ENCODE results near the gene PSAPL1.
A peak's percentile ranks its signal among the peaks of the same experiment; 100 is the strongest.

Gene PSAPL1

GRCh38 chr4:7416745-7417432 lies 17.8 kb downstream of the PSAPL1 start:
- DNase-seq = no peak

- DNase-seq = no peak
These were observed 18.6 kb downstream of the PSAPL1 start for GRCh38 chr4:7415927-7416686.

DNA sequence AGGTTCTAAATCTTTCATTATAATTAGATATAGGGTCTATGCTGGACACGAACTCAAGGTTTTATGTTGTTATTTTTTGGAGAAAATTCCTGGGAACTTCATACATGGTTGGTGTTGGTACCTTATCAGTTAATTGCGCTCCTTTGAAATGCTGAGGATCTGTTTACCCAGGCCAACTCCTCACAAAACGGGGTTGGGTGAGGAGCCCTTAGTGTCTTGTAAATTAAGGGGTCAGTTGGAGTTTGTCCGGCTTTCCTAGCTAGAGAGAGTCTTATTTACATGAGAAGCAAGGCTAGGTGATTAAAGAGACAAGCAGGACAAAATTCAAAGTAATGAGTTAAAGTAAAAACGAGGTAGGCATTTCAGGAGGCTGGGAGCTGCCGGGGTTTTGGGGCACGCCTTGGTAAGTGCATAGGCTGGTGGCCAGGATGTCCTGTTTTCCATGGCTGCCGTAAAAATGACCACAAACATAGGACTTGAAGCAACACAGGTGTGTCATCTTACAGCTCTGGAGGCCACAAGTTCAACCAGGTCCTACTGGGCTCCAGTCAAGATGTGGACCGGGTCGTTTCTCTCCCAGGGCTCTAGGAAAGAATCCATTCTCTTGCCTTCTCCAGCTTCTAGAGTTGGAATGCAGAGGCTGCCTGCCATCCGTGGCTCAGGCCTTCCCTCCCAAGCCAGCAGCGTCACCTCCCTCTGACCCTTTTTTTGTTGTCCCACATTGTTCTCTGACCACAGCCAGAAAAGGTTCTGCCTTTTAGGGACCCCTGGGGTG lies 19.8 kb downstream of the PSAPL1 start:
- DNase-seq = no peak

- no peak for DNase-seq
These were observed 20.7 kb downstream of the PSAPL1 start for GRCh38 chr4:7414046-7414445.

GRCh38 chr4:7412554-7412912 lies 22.2 kb downstream of the PSAPL1 start:
- no peak for DNase-seq

DNA sequence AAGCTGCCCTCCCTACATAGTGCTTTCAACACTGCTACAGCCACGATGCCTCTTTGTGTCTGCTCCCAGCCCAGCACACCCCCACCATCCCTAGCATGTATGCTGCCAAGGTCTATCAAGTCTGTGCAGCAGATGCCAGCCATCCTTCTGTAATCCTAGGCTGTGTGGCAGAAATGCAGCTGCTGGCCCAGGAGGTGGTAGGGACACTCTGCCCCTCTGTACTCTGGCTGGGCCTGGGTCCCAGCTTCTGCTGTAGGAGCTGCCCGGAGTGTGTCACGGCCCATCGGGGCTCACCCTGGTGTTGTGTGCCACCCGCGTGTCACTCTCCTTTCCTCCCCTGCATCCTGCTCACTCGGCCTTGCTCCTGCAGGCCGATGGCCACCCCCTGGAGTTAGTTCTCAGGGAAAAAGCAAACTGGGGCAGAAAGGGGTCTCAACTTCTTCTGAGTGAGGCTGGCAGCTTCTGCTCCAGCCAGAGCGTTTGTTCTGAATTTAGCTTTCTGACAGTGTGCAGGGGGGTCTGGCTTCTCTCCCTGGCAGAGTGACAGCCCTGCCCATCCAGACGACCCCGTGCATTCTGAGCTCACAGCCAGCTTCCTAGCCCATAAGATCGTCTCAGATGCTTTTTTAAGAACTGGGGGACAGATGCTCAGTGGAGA lies 22.7 kb downstream of the PSAPL1 start:
- DNase-seq = no peak

- DNase-seq = no peak
These were observed 23.2 kb downstream of the PSAPL1 start for GRCh38 chr4:7411491-7411890.

DNA sequence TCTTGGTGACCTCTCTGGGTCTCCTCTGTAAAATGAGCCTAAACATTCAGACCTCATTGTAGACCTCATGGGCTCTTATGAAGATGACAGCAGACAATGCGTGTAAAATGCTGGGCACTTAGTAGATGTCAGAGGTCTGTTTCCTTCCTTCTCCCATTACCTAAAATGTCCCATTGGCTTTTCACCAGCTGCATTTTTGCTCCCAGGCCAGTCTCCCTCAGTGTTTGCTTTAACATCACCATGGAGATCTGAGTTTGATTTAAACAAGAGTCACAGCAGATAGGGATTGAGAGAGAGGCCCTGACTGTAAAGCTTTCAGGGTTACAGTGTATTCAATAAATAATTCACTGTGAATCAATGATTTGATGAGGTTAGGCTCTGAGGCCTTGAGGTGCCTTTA lies 24.3 kb downstream of the PSAPL1 start:
- DNase-seq = no peak

DNA sequence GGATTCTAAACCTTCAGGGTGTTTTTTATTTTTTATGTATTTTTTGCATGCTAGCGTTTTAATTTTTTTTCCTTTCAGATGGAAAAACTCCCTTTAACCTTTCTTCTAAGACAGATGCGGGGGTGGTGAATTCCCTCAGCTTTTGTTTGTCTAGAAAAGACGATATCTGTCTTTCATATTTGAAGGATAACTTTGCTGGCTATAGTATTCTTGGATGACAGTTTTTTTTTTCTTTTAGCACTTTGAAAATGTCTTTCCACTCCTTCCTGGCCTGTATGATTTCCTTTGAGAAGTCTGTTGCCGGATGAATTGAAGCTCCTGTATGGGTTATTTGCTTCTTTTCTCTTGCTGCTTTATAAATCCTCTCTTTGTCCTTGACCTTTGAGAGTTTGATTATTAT lies 26.6 kb downstream of the PSAPL1 start:
- no peak for DNase-seq

DNA sequence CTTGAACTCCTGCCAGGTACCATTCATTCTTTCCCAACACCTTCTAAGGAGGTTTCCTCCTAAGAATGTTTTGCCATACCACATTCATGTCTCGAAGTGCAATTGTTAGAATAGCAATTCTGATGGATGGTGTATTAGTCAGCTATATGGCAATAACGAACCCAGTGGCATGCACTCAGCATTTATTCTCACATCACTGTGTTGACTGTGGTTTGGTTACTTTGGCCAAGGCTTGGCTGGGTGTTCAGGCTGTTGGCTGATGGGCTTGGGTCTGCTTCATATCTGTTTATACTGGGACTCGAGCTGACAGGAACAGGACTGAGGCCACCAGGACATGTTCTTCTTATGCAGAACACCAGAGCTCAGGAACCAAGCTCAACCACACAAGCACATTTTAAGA lies 31.7 kb downstream of the PSAPL1 start:
- no peak for DNase-seq

GRCh38 chr4:7402526-7402925 lies 32.2 kb downstream of the PSAPL1 start:
- DNase-seq = no peak

DNA sequence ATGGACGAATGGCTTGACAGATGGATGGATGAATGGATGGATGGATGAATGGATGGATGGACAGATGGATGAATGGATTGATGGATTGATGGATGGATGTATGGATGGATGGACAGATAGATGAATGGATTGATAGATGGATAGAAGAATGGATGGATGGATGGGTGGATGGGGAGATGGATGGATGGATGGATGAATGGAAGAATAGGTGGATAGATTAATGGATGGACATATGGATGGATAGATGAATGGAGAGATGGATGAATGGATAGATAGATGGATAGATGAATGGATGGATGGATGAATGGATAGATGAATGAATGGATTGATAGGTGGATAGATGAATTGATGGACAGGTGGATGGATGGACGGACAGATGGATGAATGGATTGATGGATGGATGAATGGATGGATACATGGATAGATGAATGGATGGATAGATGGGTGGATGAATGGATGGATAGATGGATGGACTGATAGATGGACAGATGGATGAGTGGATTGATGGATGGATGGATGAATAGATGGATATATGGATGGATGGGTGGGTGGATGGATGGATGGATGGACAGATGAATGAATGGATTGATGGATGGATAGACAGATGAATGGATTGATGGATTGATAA lies 33.9 kb downstream of the PSAPL1 start:
- DNase-seq = no peak

DNA sequence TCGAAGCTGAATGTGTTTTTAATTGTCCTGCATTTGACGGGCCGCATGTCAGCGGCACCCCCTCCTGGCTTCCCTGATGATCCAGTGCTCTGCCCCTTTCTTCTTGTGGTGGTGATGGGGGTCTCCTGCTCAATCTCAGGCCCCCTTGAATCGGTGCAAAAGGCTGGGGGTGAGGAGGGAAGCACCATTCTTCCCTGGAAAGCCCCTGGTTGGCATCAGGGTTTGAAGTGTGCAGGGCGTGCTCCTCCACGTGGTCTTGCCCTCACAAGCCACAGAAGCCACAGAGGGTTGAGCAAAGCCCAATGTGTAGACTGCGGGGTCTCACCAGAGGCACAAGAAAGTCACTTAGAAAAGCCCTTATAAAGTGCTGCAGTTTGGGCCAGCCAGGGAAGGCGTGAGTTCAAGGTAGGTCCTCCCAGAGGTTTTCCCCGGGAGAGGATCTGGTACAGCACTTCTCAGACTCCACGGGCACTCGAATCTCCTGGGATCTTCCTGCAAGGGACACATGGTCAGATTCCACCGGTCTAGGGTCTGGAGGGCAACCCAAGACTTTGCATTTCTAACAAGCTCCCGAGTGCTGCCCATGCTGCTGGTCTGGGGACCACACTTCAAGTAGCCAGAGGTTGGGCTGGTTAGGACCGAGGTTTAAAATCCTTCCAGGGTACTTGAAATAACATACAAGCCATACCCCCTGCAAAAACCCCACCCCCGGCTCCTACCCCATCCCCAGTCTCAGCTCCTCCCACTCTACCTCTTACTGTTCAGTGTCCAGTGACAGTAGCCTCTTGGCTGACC lies 35.1 kb downstream of the PSAPL1 start:
- no peak for DNase-seq

DNA sequence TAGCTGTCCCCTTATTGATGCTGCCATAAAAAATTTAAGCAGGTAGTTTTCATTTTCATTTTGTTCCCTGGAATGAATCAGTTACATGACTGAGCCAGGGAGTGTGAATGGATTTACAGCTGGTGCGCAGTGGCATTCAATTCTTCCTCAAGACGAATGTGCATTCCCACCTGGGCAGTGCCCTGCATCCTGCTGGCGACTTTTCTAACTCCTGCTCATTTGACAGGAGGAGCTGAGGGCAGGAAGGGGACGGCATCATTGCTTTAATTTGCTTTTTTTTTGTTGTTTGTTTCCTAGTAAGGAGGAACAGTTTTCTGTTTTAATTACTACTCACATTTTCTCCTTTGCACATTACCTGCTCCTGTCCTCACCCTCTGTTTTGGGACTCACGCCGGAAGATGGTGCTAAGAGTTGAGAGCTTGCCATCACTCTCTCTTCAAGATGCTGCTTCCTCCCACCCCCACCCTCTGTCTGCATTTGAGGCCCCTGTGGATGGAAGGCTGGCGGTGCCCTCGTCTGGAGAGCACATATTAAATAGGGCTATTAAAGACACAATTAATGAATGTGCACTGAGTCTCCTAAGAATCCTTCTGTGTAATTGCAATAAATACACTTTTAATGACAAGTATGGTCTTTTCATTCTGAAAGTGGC lies 35.8 kb downstream of the PSAPL1 start:
- peak; percentile 54 for DNase-seq

GRCh38 chr4:7398104-7398423 lies 36.7 kb downstream of the PSAPL1 start:
- peak; percentile 94 for DNase-seq

GRCh38 chr4:7397206-7398103 lies 37.3 kb downstream of the PSAPL1 start:
- DNase-seq = no peak

DNA sequence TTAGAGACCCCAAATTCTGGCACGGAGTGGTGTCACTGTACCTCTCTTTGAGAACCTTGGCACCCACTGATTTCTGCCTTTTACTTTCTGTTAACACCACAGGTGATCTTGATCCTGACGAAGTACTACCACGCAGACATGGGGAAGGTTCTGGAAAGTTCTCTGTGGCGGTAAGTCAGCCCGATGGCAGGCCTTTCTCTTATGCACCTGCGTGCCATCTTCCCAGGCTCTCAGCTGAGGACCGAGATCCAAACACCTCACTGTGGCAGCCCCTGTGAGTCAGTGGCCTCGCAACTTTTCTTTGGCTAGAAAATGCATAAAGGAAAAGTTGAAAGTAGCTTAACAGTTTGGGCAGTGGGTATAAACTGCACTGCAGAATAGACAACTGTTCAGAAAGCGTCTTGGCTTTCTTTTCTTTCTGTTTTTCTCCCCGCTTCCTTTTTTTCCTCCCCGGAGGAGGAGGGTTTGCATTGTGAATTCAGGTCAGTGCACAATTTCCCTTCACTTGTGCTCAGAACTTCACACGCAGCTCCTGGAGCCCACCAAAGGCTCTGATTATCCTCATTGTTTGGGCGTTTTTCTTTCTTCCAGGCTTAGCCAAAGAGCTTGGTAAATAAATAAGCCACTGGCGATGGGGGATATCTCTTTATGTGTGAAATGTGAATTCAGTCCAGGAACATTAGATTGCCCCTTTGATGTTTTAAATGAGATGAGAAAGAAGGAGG lies 38.4 kb downstream of the PSAPL1 start:
- DNase-seq = no peak

DNA sequence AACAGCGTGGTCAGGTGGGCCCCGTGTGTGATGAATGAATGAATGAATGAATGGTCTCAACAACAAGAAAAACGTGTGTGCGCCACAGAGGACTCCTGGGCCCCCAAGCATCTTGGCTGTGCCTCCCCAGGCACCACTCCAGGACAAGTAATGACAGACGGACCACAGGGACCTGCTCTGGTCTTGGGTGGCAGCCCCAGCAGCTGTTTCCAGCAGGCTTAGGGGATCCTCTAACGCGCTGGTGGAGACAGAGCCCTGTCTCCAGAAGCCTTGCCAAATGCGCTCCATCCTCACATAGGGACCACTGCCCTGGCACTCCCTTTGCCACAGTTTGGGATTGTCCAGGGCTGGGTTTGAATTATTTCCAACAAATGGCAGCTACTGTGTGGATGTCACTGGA lies 39.1 kb downstream of the PSAPL1 start:
- no peak for DNase-seq

GRCh38 chr4:7394681-7395451 lies 39.9 kb downstream of the PSAPL1 start:
- DNase-seq = no peak
